ENCODE data around the gene MON1B. TPM values are rescaled to one million over a fixed set of nuclear protein-coding genes. Genes with fewer than 3 reads are reported as not detected.

The MON1B gene
- total RNA-seq, 2 donors from 2014 or later, result 43.6 to 45.7 TPM

DNA sequence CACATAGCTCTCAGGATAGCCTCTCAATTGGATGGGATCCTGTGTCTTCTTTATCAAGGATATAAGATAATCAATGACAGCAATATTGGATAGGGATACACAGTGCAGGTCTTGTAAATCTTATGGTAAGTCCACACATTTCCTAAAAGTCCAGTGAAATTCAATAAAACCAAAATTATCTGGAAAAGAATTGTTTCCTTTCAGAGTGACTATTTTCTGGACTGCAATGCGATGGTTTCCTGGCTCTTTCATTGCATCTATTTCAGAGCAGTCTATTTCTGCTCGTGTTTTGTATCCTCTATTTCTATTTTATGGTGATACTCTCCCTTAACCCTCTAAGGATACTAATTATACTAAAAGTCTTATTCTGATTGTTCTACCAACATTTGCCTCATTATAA is 24.3 kb upstream of the MON1B start:
- H3K27ac ChIP-seq (ENCODE audit: low read depth, low read length), result no peak overlapping the region
- Mint-ChIP-seq H3K27ac (no peak overlapping the region), H3K4me3 (no peak overlapping the region), H3K36me3 (ENCODE audit: low read depth) (no peaks in the 10 kb centered on the region), H3K27me3 (ENCODE audit: insufficient read depth) (peaks cover 9% of the 10 kb centered on the region), H3K9me3 (no peaks in the 10 kb centered on the region), H3K4me1 (no peaks in the 10 kb centered on the region)
- 80 to 86% methylated on average over 1 to 2 of the region's 2 CpGs for WGBS, 2 experiments (ENCODE audit: insufficient coverage in 1 of 2, insufficient read length in 1 of 2)
- no peaks in the 10 kb centered on the region for H3K9me3 ChIP-seq (ENCODE audit: control insufficient read depth, low read length)
- TF ChIP-seq, protein P1, sequence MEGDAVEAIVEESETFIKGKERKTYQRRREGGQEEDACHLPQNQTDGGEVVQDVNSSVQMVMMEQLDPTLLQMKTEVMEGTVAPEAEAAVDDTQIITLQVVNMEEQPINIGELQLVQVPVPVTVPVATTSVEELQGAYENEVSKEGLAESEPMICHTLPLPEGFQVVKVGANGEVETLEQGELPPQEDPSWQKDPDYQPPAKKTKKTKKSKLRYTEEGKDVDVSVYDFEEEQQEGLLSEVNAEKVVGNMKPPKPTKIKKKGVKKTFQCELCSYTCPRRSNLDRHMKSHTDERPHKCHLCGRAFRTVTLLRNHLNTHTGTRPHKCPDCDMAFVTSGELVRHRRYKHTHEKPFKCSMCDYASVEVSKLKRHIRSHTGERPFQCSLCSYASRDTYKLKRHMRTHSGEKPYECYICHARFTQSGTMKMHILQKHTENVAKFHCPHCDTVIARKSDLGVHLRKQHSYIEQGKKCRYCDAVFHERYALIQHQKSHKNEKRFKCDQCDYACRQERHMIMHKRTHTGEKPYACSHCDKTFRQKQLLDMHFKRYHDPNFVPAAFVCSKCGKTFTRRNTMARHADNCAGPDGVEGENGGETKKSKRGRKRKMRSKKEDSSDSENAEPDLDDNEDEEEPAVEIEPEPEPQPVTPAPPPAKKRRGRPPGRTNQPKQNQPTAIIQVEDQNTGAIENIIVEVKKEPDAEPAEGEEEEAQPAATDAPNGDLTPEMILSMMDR (conservative IDR thresholded peaks at IDR 0.05), result no peak
- H3K9ac ChIP-seq (ENCODE audit: extremely low read depth, low read length, poor library complexity, severe bottlenecking), result no peak overlapping the region
- no peaks in the 10 kb centered on the region for H3K4me1 ChIP-seq (ENCODE audit: control insufficient read depth, insufficient read depth, low read length)
- H3K36me3 ChIP-seq (ENCODE audit: control insufficient read depth, insufficient read depth, low read length), result no peaks in the 10 kb centered on the region
- no peak overlapping the region for H3K4me3 ChIP-seq (ENCODE audit: low read length)
- no peak for DNase-seq
- H3K27me3 ChIP-seq (ENCODE audit: control insufficient read depth, insufficient read depth, low read length, poor library complexity, severe bottlenecking), result peaks cover 4% of the 10 kb centered on the region

DNA sequence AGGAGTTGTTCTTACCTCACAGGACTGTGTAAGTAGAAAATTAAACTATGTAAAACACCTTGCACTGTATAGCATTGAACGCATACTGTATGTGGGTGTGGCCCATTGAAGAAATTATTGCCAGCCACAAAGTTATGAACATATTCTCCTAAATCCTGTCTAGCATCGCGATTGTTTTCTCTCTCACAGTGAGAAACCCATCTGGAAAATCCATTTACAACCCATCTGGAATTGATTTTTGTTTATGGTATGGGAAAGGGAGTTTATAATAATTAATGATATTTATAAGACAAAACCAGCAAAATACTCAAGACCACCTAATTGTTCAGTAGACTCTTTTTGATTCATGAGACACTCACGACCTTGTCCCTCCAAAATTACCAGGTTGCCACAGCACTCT is 22.1 kb upstream of the MON1B start:
- Histone ChIP-seq H3K4me3 (ENCODE audit: low read length) (no peak overlapping the region), H3K9me3 (ENCODE audit: control insufficient read depth, low read length) (no peaks in the 10 kb centered on the region), H3K4me1 (ENCODE audit: control insufficient read depth, insufficient read depth, low read length) (no peaks in the 10 kb centered on the region), H3K27me3 (ENCODE audit: control insufficient read depth, insufficient read depth, low read length, poor library complexity, severe bottlenecking) (peaks cover 4% of the 10 kb centered on the region), H3K9ac (ENCODE audit: extremely low read depth, low read length, poor library complexity, severe bottlenecking) (no peak overlapping the region), H3K27ac (ENCODE audit: low read depth, low read length) (no peak overlapping the region), H3K36me3 (ENCODE audit: control insufficient read depth, insufficient read depth, low read length) (no peaks in the 10 kb centered on the region)
- DNase-seq, result no peak
- 80 to 95% methylated on average over 2 to 4 of the region's 4 CpGs for WGBS, 2 experiments (ENCODE audit: insufficient coverage in 1 of 2, insufficient read length in 1 of 2)
- no peaks in the 10 kb centered on the region for H3K4me1 Mint-ChIP-seq
- H3K27ac Mint-ChIP-seq, result no peak overlapping the region
- H3K4me3 Mint-ChIP-seq, result no peak overlapping the region
- peaks cover 12% of the 10 kb centered on the region for H3K27me3 Mint-ChIP-seq (ENCODE audit: insufficient read depth)
- H3K36me3 Mint-ChIP-seq (ENCODE audit: low read depth), result no peaks in the 10 kb centered on the region
- H3K9me3 Mint-ChIP-seq, result no peaks in the 10 kb centered on the region
- TF ChIP-seq, protein P1 (conservative IDR thresholded peaks at IDR 0.05), result no peak

GRCh38 chr16:77169650-77170236 is 21.2 kb upstream of the MON1B start:
- no peak overlapping the region for H3K27ac ChIP-seq (ENCODE audit: low read depth, low read length)
- no peaks in the 10 kb centered on the region for H3K4me1 ChIP-seq (ENCODE audit: control insufficient read depth, insufficient read depth, low read length)
- Mint-ChIP-seq H3K9me3 (no peaks in the 10 kb centered on the region), H3K4me1 (no peaks in the 10 kb centered on the region), H3K4me3 (no peak overlapping the region), H3K36me3 (ENCODE audit: low read depth) (no peaks in the 10 kb centered on the region), H3K27ac (no peak overlapping the region), H3K27me3 (ENCODE audit: insufficient read depth) (peaks cover 20% of the 10 kb centered on the region)
- no peak overlapping the region for H3K9ac ChIP-seq (ENCODE audit: extremely low read depth, low read length, poor library complexity, severe bottlenecking)
- 5 to 30% methylated on average over 3 to 6 of the region's 6 CpGs for WGBS, 2 experiments (ENCODE audit: insufficient coverage in 1 of 2, insufficient read length in 1 of 2)
- H3K27me3 ChIP-seq (ENCODE audit: control insufficient read depth, insufficient read depth, low read length, poor library complexity, severe bottlenecking), result peaks cover 4% of the 10 kb centered on the region
- H3K4me3 ChIP-seq (ENCODE audit: low read length), result no peak overlapping the region
- H3K9me3 ChIP-seq (ENCODE audit: control insufficient read depth, low read length), result no peaks in the 10 kb centered on the region
- DNase-seq, result peak; percentile 88
- TF ChIP-seq, protein P1 (conservative IDR thresholded peaks at IDR 0.05), result peak; percentile 91
- no peaks in the 10 kb centered on the region for H3K36me3 ChIP-seq (ENCODE audit: control insufficient read depth, insufficient read depth, low read length)
